H9 (cell line): ENCODE measurements around the gene CST6. TPM values are rescaled to one million over a fixed set of nuclear protein-coding genes. Genes with fewer than 3 reads are reported as not detected.

ENCODE experiments used
- DNase-seq: peaks from one replicate; pipeline ENCODE4 v3.0.0-alpha.2; 2017
- H2AFZ ChIP-seq: one replicate; pipeline ENCODE4 v1.6.1; 2013; ENCODE audit warnings: mild to moderate bottlenecking, low read length, control low read depth, moderate library complexity
- H2AK5ac ChIP-seq: 2 replicates; pipeline ENCODE4 v1.6.1; 2013; ENCODE audit warnings: low read length, control low read depth, mixed read lengths; ENCODE audit not compliant: insufficient read length
- H2BK120ac ChIP-seq: one replicate; pipeline ENCODE4 v1.6.1; 2013; ENCODE audit warnings: low read depth, mild to moderate bottlenecking, low read length, control low read depth, inconsistent platforms; ENCODE audit not compliant: poor library complexity, severe bottlenecking
- H2BK12ac ChIP-seq: 2 replicates; pipeline ENCODE4 v1.6.1; 2013; ENCODE audit warnings: low read length, control low read depth, mixed read lengths, low read depth; ENCODE audit not compliant: insufficient read length
- H2BK15ac ChIP-seq: 2 replicates; pipeline ENCODE4 v1.6.1; 2013; ENCODE audit warnings: low read depth, low read length, control low read depth
- H2BK20ac ChIP-seq: one replicate; pipeline ENCODE4 v1.6.1; 2013; ENCODE audit warnings: low read depth, mild to moderate bottlenecking, low read length, control low read depth, inconsistent platforms; ENCODE audit not compliant: poor library complexity, severe bottlenecking
- H2BK5ac ChIP-seq: 2 replicates; pipeline ENCODE4 v1.6.1; 2013; ENCODE audit warnings: low read length, control low read depth, mixed read lengths; ENCODE audit not compliant: insufficient read length
- H3K14ac ChIP-seq: 2 replicates; pipeline ENCODE4 v1.6.1; 2013; ENCODE audit warnings: low read length, control low read depth; ENCODE audit not compliant: insufficient read depth
- H3K18ac ChIP-seq: 2 replicates; pipeline ENCODE4 v1.6.1; 2013; ENCODE audit warnings: low read depth, mild to moderate bottlenecking, mixed read lengths, low read length, control low read depth; ENCODE audit not compliant: insufficient read length
- H3K23ac ChIP-seq: 2 replicates; pipeline ENCODE4 v1.6.1; 2013; ENCODE audit warnings: low read length, control low read depth, mixed read lengths, low read depth; ENCODE audit not compliant: insufficient read length
- H3K23me2 ChIP-seq: 2 replicates; pipeline ENCODE4 v1.6.1; 2013; ENCODE audit warnings: low read depth, mild to moderate bottlenecking, mixed read lengths, low read length, control low read depth; ENCODE audit not compliant: insufficient read length, poor library complexity, severe bottlenecking
- H3K27ac ChIP-seq: 2 replicates; pipeline ENCODE4 v1.5.1; 2013; ENCODE audit warnings: low read length, control low read depth, mixed read lengths, low read depth; ENCODE audit not compliant: insufficient read length
- H3K27me3 ChIP-seq: 2 replicates; pipeline ENCODE4 v1.6.1; 2013; ENCODE audit warnings: low read length, control low read depth, inconsistent platforms; ENCODE audit not compliant: insufficient read depth
- H3K4ac ChIP-seq: 2 replicates; pipeline ENCODE4 v1.6.1; 2013; ENCODE audit warnings: low read depth, mild to moderate bottlenecking, control low read depth, inconsistent platforms, low read length, moderate library complexity
- H3K4me1 ChIP-seq: 2 replicates; pipeline ENCODE4 v1.6.1; 2013; ENCODE audit warnings: low read length, control low read depth, inconsistent platforms; ENCODE audit not compliant: insufficient read depth
- H3K4me2 ChIP-seq: 2 replicates; pipeline ENCODE4 v1.6.1; 2013; ENCODE audit warnings: low read length, control low read depth, mixed read lengths; ENCODE audit not compliant: insufficient read length, insufficient read depth
- H3K56ac ChIP-seq: 2 replicates; pipeline ENCODE4 v1.6.1; 2013; ENCODE audit warnings: low read depth, mild to moderate bottlenecking, mixed read lengths, low read length, control low read depth; ENCODE audit not compliant: insufficient read length
- H3K79me1 ChIP-seq: 2 replicates; pipeline ENCODE4 v1.6.1; 2013; ENCODE audit warnings: low read depth, mild to moderate bottlenecking, moderate library complexity, low read length, control low read depth, inconsistent platforms; ENCODE audit not compliant: insufficient read depth, poor library complexity, severe bottlenecking
- H3K79me2 ChIP-seq: 2 replicates; pipeline ENCODE4 v1.6.1; 2013; ENCODE audit warnings: low read length, control low read depth, inconsistent platforms; ENCODE audit not compliant: insufficient read depth
- H3K9ac ChIP-seq: 2 replicates; pipeline ENCODE4 v1.6.1; 2013; ENCODE audit warnings: low read length, control low read depth, mixed read lengths; ENCODE audit not compliant: insufficient read length; ENCODE audit errors: extremely low read depth
- H3K9me3 ChIP-seq: one replicate; pipeline ENCODE4 v1.6.1; 2013; ENCODE audit warnings: low read depth, low read length, inconsistent platforms; ENCODE audit not compliant: control insufficient read depth
- H3T11ph ChIP-seq: one replicate; pipeline ENCODE4 v1.6.1; 2013; ENCODE audit warnings: mild to moderate bottlenecking, low read length, control low read depth, inconsistent platforms
- H4K20me1 ChIP-seq: one replicate; pipeline ENCODE4 v1.6.1; 2013; ENCODE audit not compliant: control insufficient read depth, insufficient read length, insufficient read depth
- H4K5ac ChIP-seq: 2 replicates; pipeline ENCODE4 v1.6.1; 2013; ENCODE audit warnings: low read depth, mild to moderate bottlenecking, mixed read lengths, low read length, control low read depth; ENCODE audit not compliant: insufficient read length
- H4K8ac ChIP-seq: replicated peaks from 2 replicates; pipeline ENCODE4 v1.6.1; 2013; ENCODE audit warnings: low read length, control low read depth, mixed read lengths, low read depth; ENCODE audit not compliant: insufficient read length
- H4K91ac ChIP-seq: 2 replicates; pipeline ENCODE4 v1.6.1; 2013; ENCODE audit warnings: low read depth, mild to moderate bottlenecking, moderate library complexity, mixed read lengths, low read length, control low read depth; ENCODE audit not compliant: insufficient read length
- H3K27ac Mint-ChIP-seq, 3 experiments: 2 replicates in 2 of 3; 3 replicates in 1 of 3; pipeline ENCODE4 v1.8.0; 2020 to 2021; ENCODE audit warnings: mixed read lengths in 3 of 3, mild to moderate bottlenecking in 1 of 3, moderate library complexity in 1 of 3
- H3K27me3 Mint-ChIP-seq: 2 replicates; pipeline ENCODE4 v1.8.0; 2021; ENCODE audit warnings: low read depth, mild to moderate bottlenecking, moderate library complexity, mixed read lengths
- H3K36me3 Mint-ChIP-seq, 3 experiments: 2 replicates in 2 of 3; 3 replicates in 1 of 3; pipeline ENCODE4 v1.8.0; 2020 to 2021; ENCODE audit warnings: low read depth in 3 of 3, mixed read lengths in 3 of 3; ENCODE audit not compliant: insufficient read depth in 1 of 3
- H3K4me1 Mint-ChIP-seq, 2 experiments: 2 replicates each; pipeline ENCODE4 v1.8.0; 2020; ENCODE audit warnings: mixed read lengths in 2 of 2
- H3K4me3 Mint-ChIP-seq, 2 experiments: 2 replicates in 1 of 2; 3 replicates in 1 of 2; pipeline ENCODE4 v1.8.0; 2020 to 2021; ENCODE audit warnings: mild to moderate bottlenecking in 2 of 2, mixed read lengths in 2 of 2, moderate library complexity in 1 of 2
- H3K9me3 Mint-ChIP-seq, 2 experiments: 2 replicates in 1 of 2; 3 replicates in 1 of 2; pipeline ENCODE4 v1.8.0; 2020; ENCODE audit warnings: mild to moderate bottlenecking in 2 of 2, mixed read lengths in 2 of 2, moderate library complexity in 1 of 2
- WGBS: extraction: QIAGEN DNeasy Blood & Tissue Kit; methylation state at CpG from one replicate; pipeline ENCODE4 v1.1.7; 2013; ENCODE audit warnings: missing lambda C conversion rate, low lambda C conversion rate, mixed read lengths; ENCODE audit not compliant: insufficient read length; ENCODE audit errors: extremely low coverage; 5-methylcytosine and 5-hydroxymethylcytosine counted together
- total RNA-seq: library from RNA; stranded (reverse); gene quantifications from 2 replicates; pipeline ENCODE4 v1.2.1, GENCODE V29; 2021
- TF ChIP-seq, protein P1 (sequence below): fragments of 200-600 bp; sonication (generic); conservative IDR thresholded peaks from 3 replicates; pipeline ENCODE4 v1.8.0; 2021; ENCODE audit warnings: antibody characterized with exemption, mild to moderate bottlenecking

CST6 gene
- total RNA-seq, 1 experiment from 2014 or later, result not detected

- no CpG with 5 or more reads among the region's 9 CpGs for WGBS
- peaks cover 0 to 3% (median 3%) of the 10 kb centered on the region in 3 experiments; a peak in 3 of 7 replicates for H3K36me3 Mint-ChIP-seq
- H3K27ac Mint-ChIP-seq, result no peak overlapping the region
Measured at GRCh38 chr11:66035653-66036333, 24.0 kb downstream of the CST6 start.

More at GRCh38 chr11:66035653-66036333, 24.0 kb downstream of the CST6 start:
- Histone ChIP-seq H3K56ac (no peak overlapping the region), H3K23me2 (no peaks in the 10 kb centered on the region), H4K91ac (no peak overlapping the region), H2BK5ac (no peak overlapping the region), H2AFZ (no peak overlapping the region), H3K4me1 (no peaks in the 10 kb centered on the region), H3K4me2 (no peak overlapping the region), H3K23ac (no peak overlapping the region), H4K20me1 (no peaks in the 10 kb centered on the region), H3K27me3 (no peaks in the 10 kb centered on the region), H4K8ac (no peak overlapping the region), H3K79me2 (no peaks in the 10 kb centered on the region), H2BK20ac (no peak overlapping the region), H3K9ac (no peak overlapping the region), H4K5ac (no peak overlapping the region), H3K18ac (no peak overlapping the region), H3K9me3 (peaks cover 8% of the 10 kb centered on the region), H3K4ac (no peak overlapping the region), H3K79me1 (no peaks in the 10 kb centered on the region), H2BK120ac (no peak overlapping the region), H2BK15ac (no peak overlapping the region; the same call in 1 of the 2 replicates), H3K27ac (no peak overlapping the region), H2BK12ac (no peak overlapping the region), H3T11ph (no peak overlapping the region), H2AK5ac (no peak overlapping the region), H3K14ac (no peak overlapping the region)
- peaks cover 18 to 23% of the 10 kb centered on the region in 2 experiments for H3K9me3 Mint-ChIP-seq
- peaks cover 21% of the 10 kb centered on the region for H3K27me3 Mint-ChIP-seq
- DNase-seq, result no peak
- H3K4me3 Mint-ChIP-seq, result no peak overlapping the region
- TF ChIP-seq, protein P1, sequence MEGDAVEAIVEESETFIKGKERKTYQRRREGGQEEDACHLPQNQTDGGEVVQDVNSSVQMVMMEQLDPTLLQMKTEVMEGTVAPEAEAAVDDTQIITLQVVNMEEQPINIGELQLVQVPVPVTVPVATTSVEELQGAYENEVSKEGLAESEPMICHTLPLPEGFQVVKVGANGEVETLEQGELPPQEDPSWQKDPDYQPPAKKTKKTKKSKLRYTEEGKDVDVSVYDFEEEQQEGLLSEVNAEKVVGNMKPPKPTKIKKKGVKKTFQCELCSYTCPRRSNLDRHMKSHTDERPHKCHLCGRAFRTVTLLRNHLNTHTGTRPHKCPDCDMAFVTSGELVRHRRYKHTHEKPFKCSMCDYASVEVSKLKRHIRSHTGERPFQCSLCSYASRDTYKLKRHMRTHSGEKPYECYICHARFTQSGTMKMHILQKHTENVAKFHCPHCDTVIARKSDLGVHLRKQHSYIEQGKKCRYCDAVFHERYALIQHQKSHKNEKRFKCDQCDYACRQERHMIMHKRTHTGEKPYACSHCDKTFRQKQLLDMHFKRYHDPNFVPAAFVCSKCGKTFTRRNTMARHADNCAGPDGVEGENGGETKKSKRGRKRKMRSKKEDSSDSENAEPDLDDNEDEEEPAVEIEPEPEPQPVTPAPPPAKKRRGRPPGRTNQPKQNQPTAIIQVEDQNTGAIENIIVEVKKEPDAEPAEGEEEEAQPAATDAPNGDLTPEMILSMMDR, result no peak
- no peaks in the 10 kb centered on the region for H3K4me1 Mint-ChIP-seq
